Erythroblast (primary cell): ENCODE results near the gene DAB1.
A peak's percentile ranks its signal among the peaks of the same experiment; 100 is the strongest.

ENCODE experiments used
- DNase-seq, 2 experiments: peaks; one replicate each; lab custom pipeline; 2025; lab: John Stamatoyannopoulos, UW
- GATA1 ChIP-seq: IDR thresholded peaks from 2 replicates; pipeline ENCODE4 v1.6.1; 2011; ENCODE audit warnings: low read depth, mild to moderate bottlenecking, control low read depth, low read length, moderate library complexity
- POLR2A ChIP-seq: IDR thresholded peaks from 2 replicates; pipeline ENCODE4 v1.6.1; 2011; ENCODE audit warnings: mild to moderate bottlenecking, low read length

Gene DAB1

DNA sequence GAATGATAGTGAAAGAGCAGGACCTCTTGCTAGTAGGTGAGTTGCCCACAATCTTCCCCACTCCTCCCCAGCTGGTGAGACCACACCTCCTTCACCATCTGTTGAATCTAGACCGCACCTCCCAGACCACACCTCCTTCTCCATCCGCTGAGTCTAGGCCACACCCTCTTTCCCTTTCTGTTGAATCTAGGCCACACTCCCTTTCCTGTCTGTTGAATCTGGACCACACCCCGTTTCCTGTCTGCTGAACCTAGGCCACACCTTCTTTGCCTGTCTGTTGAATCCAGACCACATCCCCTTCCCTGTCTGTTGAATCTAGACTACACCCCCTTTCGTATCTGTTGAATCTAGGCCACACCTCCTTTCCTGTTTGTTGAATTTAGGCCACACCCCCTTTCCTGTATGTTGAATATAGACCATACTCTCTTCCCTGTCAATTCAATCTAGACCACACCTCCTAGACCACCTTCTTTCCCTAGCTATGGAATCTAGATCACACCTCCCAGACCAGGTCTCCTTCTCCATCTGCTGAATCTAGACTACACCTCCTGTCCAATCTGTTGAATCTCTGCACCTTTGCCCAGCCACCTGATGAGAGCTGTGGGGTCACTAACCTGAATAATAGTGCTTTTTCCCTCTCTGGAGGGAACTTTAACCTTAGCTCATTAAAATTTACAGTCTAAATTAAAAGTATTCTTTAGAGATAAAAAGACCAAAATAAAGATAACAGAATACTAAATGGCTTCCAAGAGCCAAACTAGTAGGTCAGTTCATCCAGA is 116.3 kb downstream of the DAB1 start:
- DNase-seq: peak in 1 of 2 experiments; percentile 17
- no peak for TF ChIP-seq GATA1
- TF ChIP-seq POLR2A: no peak

- TF ChIP-seq GATA1: no peak
- TF ChIP-seq POLR2A: no peak
- no peak for DNase-seq
These were observed 119.3 kb downstream of the DAB1 start for GRCh38 chr1:57304591-57304990.

DNA sequence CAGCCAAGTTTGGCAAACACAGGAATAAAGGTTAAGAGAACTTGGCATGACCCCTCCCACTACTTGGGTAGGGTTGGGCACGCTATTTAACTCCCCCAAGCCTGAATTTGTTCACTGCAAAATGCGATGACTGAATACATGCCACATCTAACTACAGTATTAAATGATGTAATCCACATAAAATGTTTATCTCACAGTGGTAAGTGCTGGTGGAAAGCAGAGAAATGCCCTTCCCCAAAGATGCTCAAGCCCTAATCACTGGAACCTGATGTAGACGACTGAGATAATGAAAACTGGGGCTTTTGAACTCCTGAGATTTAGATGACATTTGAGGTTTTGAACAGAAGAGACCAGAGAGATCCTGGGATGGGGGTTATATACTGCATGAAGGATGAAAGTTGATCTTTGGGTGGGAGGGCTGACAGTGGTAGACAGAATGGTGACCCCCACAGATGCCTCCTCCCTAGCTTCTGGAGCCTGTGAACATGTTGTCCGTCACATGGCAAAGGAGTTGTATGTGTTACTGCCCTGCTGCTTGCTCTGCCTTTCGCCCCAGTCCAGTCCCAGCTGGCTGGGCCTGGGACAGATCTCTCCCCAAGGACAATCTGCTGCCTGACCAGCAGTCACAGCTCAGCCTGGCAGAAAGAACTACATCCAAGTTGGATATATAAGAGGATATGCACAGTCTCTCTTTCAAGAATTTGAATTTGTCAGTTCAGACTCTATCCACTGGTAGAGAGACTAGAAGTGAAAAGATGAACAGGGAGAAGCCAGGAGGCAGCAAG is 120.9 kb downstream of the DAB1 start:
- no peak for DNase-seq
- TF ChIP-seq POLR2A (no peak), GATA1 (no peak)

DNA sequence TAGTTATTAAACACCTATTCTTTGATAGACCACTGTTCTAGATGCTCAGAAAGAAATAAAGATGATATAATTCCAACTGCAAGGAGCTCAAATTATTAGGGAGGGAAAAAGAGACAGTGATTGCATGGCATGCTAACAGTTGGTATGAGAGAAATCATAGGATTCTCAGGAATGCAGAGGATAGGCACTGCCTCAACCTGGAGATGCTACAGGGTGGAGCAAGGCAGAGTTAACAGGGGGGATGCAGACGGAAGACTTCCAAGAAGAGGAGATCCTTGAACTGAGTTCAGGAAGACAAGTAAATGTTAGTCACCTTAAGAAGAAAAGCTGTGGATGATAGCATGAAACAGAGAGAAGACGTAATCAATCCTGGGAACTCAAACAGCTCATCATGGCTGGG is 123.7 kb downstream of the DAB1 start:
- DNase-seq: no peak

GRCh38 chr1:57296726-57297250 is 127.1 kb downstream of the DAB1 start:
- TF ChIP-seq POLR2A (no peak), GATA1 (no peak)

More for the DNA sequence above, 123.7 kb downstream of the DAB1 start:
- no peak for TF ChIP-seq POLR2A
- TF ChIP-seq GATA1: no peak

DNA sequence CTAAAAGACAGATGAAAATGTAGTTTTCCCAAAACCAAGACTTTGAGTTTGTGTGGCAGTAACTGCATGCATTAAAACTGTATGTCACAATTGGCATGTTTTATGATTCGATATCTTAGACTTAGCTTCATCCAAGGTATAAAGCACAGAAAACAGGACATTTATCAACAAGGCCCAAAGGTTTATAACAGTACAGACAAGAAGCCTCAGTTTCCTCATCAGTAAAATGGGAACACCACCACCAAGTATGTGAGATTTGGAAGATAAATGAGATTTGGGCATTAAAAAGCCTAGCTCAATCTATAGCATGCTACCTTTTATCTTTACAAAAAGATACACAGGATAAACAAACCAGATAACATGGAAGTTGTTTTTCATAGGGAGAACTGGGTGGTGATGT is 128.5 kb downstream of the DAB1 start:
- no peak for DNase-seq
- TF ChIP-seq POLR2A: no peak
- no peak for TF ChIP-seq GATA1

More at GRCh38 chr1:57296726-57297250, 127.1 kb downstream of the DAB1 start:
- DNase-seq: no peak

DNA sequence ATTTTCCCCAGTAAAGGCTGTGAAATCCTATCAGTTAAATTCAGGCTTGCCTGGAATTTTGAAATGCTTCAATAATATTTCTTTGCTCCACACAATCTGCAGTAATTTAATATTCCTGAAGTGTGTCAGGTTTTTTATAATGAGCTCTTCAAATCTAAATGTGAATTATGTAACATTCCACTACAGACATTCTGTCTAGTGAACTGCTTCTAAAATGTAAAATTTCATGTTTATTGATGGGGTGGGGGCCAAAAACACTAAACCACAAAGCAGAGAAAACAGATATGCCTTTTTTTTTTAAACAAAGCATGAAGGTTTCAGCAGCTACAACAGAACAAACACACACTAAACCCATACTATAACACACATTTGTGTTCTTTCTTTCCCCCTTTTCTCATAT is 129.7 kb downstream of the DAB1 start:
- TF ChIP-seq POLR2A (no peak), GATA1 (no peak)
- no peak for DNase-seq

GRCh38 chr1:57293214-57293613 is 130.6 kb downstream of the DAB1 start:
- no peak for DNase-seq
- TF ChIP-seq GATA1: no peak
- no peak for TF ChIP-seq POLR2A

- no peak for DNase-seq
- no peak for TF ChIP-seq POLR2A
- TF ChIP-seq GATA1: no peak
These were observed 134.1 kb downstream of the DAB1 start for GRCh38 chr1:57289781-57290180.

- no peak for TF ChIP-seq POLR2A
- TF ChIP-seq GATA1: no peak
- DNase-seq: no peak
These were observed 137.9 kb downstream of the DAB1 start for GRCh38 chr1:57285992-57286391.

DNA sequence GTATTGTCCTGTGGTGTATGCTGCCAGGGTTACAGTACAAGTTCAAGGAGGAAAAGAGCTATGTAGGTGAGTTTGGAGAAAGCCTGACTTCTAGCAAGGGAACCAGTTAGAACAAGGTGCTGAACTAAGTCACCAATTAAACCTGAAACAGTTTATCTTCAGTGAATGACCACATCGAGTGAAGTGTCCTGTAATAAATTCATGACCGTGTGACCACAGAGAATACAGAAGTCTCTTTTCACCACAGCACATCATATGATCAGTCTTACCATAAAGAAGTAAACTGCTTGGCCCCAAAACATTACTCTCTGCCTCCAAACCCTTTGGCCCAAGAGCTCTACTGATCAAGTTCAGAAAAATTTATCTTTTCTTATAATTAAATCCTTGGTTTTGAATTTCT is 141.4 kb downstream of the DAB1 start:
- TF ChIP-seq GATA1 (no peak), POLR2A (no peak)
- no peak for DNase-seq

DNA sequence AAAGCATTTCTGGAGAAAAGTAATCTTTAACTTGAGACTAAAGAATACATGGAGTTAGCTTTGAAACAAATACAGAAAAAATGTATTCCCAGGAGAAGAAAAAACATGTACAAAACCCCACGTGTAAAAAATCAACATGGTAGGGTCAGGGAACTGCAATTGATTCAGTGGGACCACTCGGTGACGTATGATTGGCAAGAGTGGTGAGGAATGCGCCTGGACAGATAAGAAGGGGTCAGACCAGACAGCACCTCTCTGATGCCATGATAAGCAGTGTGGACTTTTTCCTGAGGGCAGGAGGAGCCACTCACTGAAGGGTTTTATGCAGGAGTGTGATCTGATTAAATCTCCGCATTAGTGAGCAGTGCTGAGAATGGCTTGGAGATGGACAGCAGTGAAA is 142.5 kb downstream of the DAB1 start:
- TF ChIP-seq GATA1 (no peak), POLR2A (no peak)
- no peak for DNase-seq

DNA sequence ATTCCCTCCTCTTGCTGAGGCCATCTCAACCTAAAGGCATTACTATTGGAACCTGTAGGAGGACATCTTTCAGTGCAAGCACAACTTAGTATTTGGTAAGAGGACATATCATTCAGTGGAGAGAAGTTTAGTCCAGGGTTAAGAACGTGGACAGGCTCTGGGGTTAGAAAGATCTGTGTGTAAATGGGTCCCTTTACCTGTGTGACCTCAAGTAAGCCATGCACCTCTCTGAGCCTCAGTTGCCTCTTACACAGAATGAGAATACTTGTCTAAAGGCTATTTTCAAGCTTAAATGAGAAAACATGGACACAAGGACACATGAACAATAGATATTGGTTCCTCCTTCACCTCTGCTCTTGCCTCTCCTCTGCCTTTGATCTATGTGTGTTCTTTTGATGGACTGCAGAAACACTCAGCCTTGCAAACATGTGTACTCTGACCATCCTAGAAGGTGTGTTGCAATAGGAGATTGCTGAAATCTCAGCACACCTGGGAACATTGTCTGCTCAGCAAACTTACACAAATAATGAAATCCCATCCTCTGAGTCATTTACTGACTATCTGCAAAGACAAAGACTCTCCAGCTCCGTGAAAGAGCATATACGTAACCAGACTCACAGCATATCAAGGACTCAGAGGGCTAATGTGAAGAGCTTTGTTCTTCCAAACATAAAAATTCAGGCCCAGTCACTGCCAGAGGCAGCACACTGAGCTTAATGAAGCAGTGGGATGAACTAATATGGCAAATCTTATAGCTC is 143.8 kb downstream of the DAB1 start:
- no peak for DNase-seq
- TF ChIP-seq POLR2A: no peak
- no peak for TF ChIP-seq GATA1

- DNase-seq: no peak
- TF ChIP-seq POLR2A (no peak), GATA1 (no peak)
These were observed 145.3 kb downstream of the DAB1 start for GRCh38 chr1:57278558-57278957.
